ENCODE data around the gene LRP3. TPM values are rescaled to one million over a fixed set of nuclear protein-coding genes. Genes with fewer than 3 reads are reported as not detected.

Gene LRP3
- total RNA-seq, 5 donors from 2014 or later (not counting 1 experiment from before 2014, with no cell fraction given), result 0.13 to 0.55 (median 0.19) TPM; not detected in 2

DNA sequence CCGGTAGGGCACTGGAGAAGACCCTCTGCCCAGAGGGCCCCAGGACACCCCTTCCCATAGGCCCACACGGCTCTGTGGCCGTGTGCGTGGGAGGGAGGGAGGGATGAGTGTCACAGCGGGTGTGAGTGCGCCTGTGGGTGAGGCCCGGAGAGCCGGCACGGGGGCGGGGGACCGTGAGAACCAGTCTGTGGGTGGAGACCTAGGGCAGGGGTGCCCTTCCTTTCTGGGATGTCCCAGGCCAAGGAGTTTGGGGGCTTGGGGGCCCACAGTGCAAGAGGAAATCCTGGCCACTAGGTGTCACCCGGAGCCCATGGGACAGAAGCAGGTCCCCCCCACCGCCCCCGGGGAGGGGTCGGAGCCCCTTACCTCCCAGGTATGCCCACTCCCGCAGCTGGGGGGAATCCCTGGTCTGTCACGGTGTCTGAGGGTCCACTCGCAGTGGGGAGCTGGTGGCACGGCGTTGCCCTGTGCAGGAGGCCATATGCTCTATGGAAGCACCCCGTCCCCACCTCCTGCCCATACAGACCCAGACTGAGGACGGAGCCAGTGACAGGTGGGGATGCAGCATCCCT lies 47.5 kb downstream of the LRP3 start:
- peak; percentile 25 to 59 (median 47) for ATAC-seq (replicated peaks in 1 of 4)
- Mint-ChIP-seq H3K27ac (no peak overlapping the region), H3K36me3 (no peaks in the 10 kb centered on the region), H3K4me3 (no peak overlapping the region), H3K4me1 (peaks cover 0 to 4% (median 0%) of the 10 kb centered on the region in 3 donors), H3K9me3 (no peaks in the 10 kb centered on the region), H3K27me3 (peaks cover 4 to 6% of the 10 kb centered on the region in 2 donors)
- ChIA-PET POLR2A (no interaction called here), CTCF (interaction anchor here (0.5 to 1.1 kb wide), 5 partner anchors 56 to 1193 kb away, joined by 3 to 6 read pairs (median 3); no protein-coding TSS in a partner anchor)
- DNase-seq, result peak in 22 of 35 experiments; percentile 17 to 68 (median 27)
- H3K27me3 ChIP-seq (replicated peaks in 1 of 2; ENCODE audit: control insufficient read depth in 2 of 2, extremely low read depth in 1 of 2, insufficient read depth in 2 of 2, low read length in 1 of 2), result peaks cover 0 to 17% of the 10 kb centered on the region in 2 experiments
- no peaks in the 10 kb centered on the region for H3K36me3 ChIP-seq (ENCODE audit: control insufficient read depth in 2 of 2, extremely low read depth in 1 of 2, insufficient read depth in 1 of 2, low read length in 1 of 2)
- peak overlapping the region; percentile 60 for H3K27ac ChIP-seq (ENCODE audit: low read length)
- H3K9me3 ChIP-seq, result no peaks in the 10 kb centered on the region
- H3K4me3 ChIP-seq (ENCODE audit: control insufficient read depth in 1 of 2, extremely low read depth in 1 of 2, low read length in 1 of 2), result no peak overlapping the region
- WGBS (ENCODE audit: insufficient coverage), result 15% methylated on average over 9 of the region's 22 CpGs
- peaks cover 0 to 45% of the 10 kb centered on the region in 2 experiments for H3K4me1 ChIP-seq (ENCODE audit: control insufficient read depth in 1 of 2, extremely low read depth in 1 of 2, insufficient read depth in 2 of 2, low read length in 2 of 2)

- CTCF ChIA-PET, result interaction anchor here (0.7 to 1.1 kb wide), 3 partner anchors 65 to 166 kb away, joined by 3 to 6 read pairs (median 3); no protein-coding TSS in a partner anchor
- WGBS (ENCODE audit: insufficient coverage), result 86% methylated on average over 4 of the region's 10 CpGs
- ATAC-seq (replicated peaks in 1 of 4), result no peak
Measured at GRCh38 chr19:33242131-33242530, 48.0 kb downstream of the LRP3 start.

GRCh38 chr19:33242911-33243310 lies 48.8 kb downstream of the LRP3 start:
- no peaks in the 10 kb centered on the region for H3K36me3 Mint-ChIP-seq
- WGBS (ENCODE audit: insufficient coverage), result 68% methylated on average over 4 of the region's 6 CpGs
- H3K9me3 Mint-ChIP-seq, result no peaks in the 10 kb centered on the region
- no peak overlapping the region for H3K27ac ChIP-seq (ENCODE audit: low read length)
- no peak overlapping the region for H3K27ac Mint-ChIP-seq
- peaks cover 0 to 44% of the 10 kb centered on the region in 2 experiments for H3K4me1 ChIP-seq (ENCODE audit: control insufficient read depth in 1 of 2, extremely low read depth in 1 of 2, insufficient read depth in 2 of 2, low read length in 2 of 2)
- H3K4me3 ChIP-seq (ENCODE audit: control insufficient read depth in 1 of 2, extremely low read depth in 1 of 2, low read length in 1 of 2), result no peak overlapping the region
- CTCF ChIA-PET, result interaction anchor here (0.9 to 1.1 kb wide), 2 partner anchors 164 to 166 kb away, joined by 3 to 6 read pairs; no protein-coding TSS in a partner anchor
- POLR2A ChIA-PET, result no interaction called here
- H3K27me3 Mint-ChIP-seq, result peaks cover 4 to 6% of the 10 kb centered on the region in 2 donors
- no peaks in the 10 kb centered on the region for H3K9me3 ChIP-seq
- H3K27me3 ChIP-seq (replicated peaks in 1 of 2; ENCODE audit: control insufficient read depth in 2 of 2, extremely low read depth in 1 of 2, insufficient read depth in 2 of 2, low read length in 1 of 2), result peaks cover 0 to 15% of the 10 kb centered on the region in 2 experiments
- no peak overlapping the region for H3K4me3 Mint-ChIP-seq
- H3K36me3 ChIP-seq (ENCODE audit: control insufficient read depth in 2 of 2, extremely low read depth in 1 of 2, insufficient read depth in 1 of 2, low read length in 1 of 2), result no peaks in the 10 kb centered on the region
- DNase-seq (no peak), ATAC-seq (replicated peaks in 1 of 4) (no peak)
- peaks cover 0 to 4% (median 0%) of the 10 kb centered on the region in 3 donors for H3K4me1 Mint-ChIP-seq

More at GRCh38 chr19:33242131-33242530, 48.0 kb downstream of the LRP3 start:
- no peaks in the 10 kb centered on the region for H3K9me3 ChIP-seq
- Mint-ChIP-seq H3K27ac (no peak overlapping the region), H3K36me3 (no peaks in the 10 kb centered on the region), H3K27me3 (peaks cover 4 to 6% of the 10 kb centered on the region in 2 donors), H3K4me3 (no peak overlapping the region), H3K4me1 (peaks cover 0 to 4% (median 0%) of the 10 kb centered on the region in 3 donors), H3K9me3 (no peaks in the 10 kb centered on the region)
- peaks cover 0 to 44% of the 10 kb centered on the region in 2 experiments for H3K4me1 ChIP-seq (ENCODE audit: control insufficient read depth in 1 of 2, extremely low read depth in 1 of 2, insufficient read depth in 2 of 2, low read length in 2 of 2)
- no peak for DNase-seq
- no peak overlapping the region for H3K27ac ChIP-seq (ENCODE audit: low read length)
- H3K4me3 ChIP-seq (ENCODE audit: control insufficient read depth in 1 of 2, extremely low read depth in 1 of 2, low read length in 1 of 2), result no peak overlapping the region
- peaks cover 0 to 15% of the 10 kb centered on the region in 2 experiments for H3K27me3 ChIP-seq (replicated peaks in 1 of 2; ENCODE audit: control insufficient read depth in 2 of 2, extremely low read depth in 1 of 2, insufficient read depth in 2 of 2, low read length in 1 of 2)
- H3K36me3 ChIP-seq (ENCODE audit: control insufficient read depth in 2 of 2, extremely low read depth in 1 of 2, insufficient read depth in 1 of 2, low read length in 1 of 2), result no peaks in the 10 kb centered on the region
- POLR2A ChIA-PET, result no interaction called here

GRCh38 chr19:33245948-33246708 lies 52.0 kb downstream of the LRP3 start:
- Histone ChIP-seq H3K36me3 (ENCODE audit: control insufficient read depth in 2 of 2, extremely low read depth in 1 of 2, insufficient read depth in 1 of 2, low read length in 1 of 2) (no peaks in the 10 kb centered on the region), H3K4me1 (ENCODE audit: control insufficient read depth in 1 of 2, extremely low read depth in 1 of 2, insufficient read depth in 2 of 2, low read length in 2 of 2) (peaks cover 0 to 19% of the 10 kb centered on the region in 2 experiments), H3K4me3 (ENCODE audit: control insufficient read depth in 1 of 2, extremely low read depth in 1 of 2, low read length in 1 of 2) (no peak overlapping the region), H3K27ac (ENCODE audit: low read length) (no peak overlapping the region), H3K9me3 (no peaks in the 10 kb centered on the region), H3K27me3 (replicated peaks in 1 of 2; ENCODE audit: control insufficient read depth in 2 of 2, extremely low read depth in 1 of 2, insufficient read depth in 2 of 2, low read length in 1 of 2) (peaks cover 0 to 26% of the 10 kb centered on the region in 2 experiments)
- H3K27ac Mint-ChIP-seq, result no peak overlapping the region
- DNase-seq, result no peak
- peaks cover 4 to 6% of the 10 kb centered on the region in 2 donors for H3K27me3 Mint-ChIP-seq
- H3K36me3 Mint-ChIP-seq, result no peaks in the 10 kb centered on the region
- no peaks in the 10 kb centered on the region for H3K9me3 Mint-ChIP-seq
- 77% methylated on average over 6 of the region's 7 CpGs for WGBS (ENCODE audit: insufficient coverage)
- ATAC-seq (replicated peaks in 1 of 4), result no peak
- no peaks in the 10 kb centered on the region for H3K4me1 Mint-ChIP-seq
- ChIA-PET CTCF (interaction anchor here in 1 of 2 donors (0.6 kb wide), 1 partner anchor 38 kb away, joined by 3 read pairs; no protein-coding TSS in a partner anchor), POLR2A (no interaction called here)
- no peak overlapping the region for H3K4me3 Mint-ChIP-seq

DNA sequence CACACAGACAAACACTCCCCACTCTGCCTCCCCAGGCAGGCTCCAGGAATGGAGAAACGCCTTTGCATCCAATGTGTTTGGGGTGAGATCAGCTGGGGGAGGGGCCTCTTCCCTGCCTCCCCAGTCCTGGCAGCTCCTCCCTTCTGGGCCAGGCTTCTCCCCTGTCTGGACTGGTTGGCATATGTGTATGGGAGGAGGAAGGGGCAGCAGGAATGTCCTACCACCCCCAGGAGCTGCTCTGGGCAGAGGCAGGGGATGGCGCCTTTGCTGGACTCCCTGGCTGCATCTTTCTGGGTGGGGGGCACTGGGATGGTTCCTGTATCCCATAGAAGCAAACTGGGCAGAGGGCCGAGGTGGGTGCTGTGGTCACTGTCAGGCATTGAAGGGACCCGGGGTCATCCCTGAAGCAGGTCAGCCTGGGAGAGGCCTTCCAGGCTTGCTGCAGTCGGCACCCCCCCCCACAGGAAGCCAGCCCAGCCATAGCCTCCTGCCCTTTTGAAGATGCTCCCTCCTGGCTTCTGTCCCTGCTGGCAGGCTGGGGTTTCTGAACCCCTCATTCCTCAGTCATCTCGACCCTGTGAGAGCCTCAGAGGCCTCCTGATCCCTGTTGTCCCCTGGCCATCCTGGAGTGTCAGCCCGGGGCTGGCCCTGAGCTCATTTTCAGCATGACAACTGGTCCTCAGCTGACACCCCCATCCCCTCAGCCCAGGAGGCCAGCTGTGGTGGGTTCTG lies 52.7 kb downstream of the LRP3 start:
- 78% methylated on average over 6 of the region's 7 CpGs for WGBS (ENCODE audit: insufficient coverage)
- H3K9me3 Mint-ChIP-seq, result no peaks in the 10 kb centered on the region
- CTCF ChIA-PET, result no interaction called here
- no peaks in the 10 kb centered on the region for H3K4me1 Mint-ChIP-seq
- Histone ChIP-seq H3K4me1 (ENCODE audit: control insufficient read depth in 1 of 2, extremely low read depth in 1 of 2, insufficient read depth in 2 of 2, low read length in 2 of 2) (peaks cover 0 to 11% of the 10 kb centered on the region in 2 experiments), H3K36me3 (ENCODE audit: control insufficient read depth in 2 of 2, extremely low read depth in 1 of 2, insufficient read depth in 1 of 2, low read length in 1 of 2) (no peaks in the 10 kb centered on the region), H3K27ac (ENCODE audit: low read length) (no peak overlapping the region), H3K27me3 (replicated peaks in 1 of 2; ENCODE audit: control insufficient read depth in 2 of 2, extremely low read depth in 1 of 2, insufficient read depth in 2 of 2, low read length in 1 of 2) (peaks cover 0 to 23% of the 10 kb centered on the region in 2 experiments), H3K4me3 (ENCODE audit: control insufficient read depth in 1 of 2, extremely low read depth in 1 of 2, low read length in 1 of 2) (no peak overlapping the region), H3K9me3 (no peaks in the 10 kb centered on the region)
- no peak overlapping the region for H3K4me3 Mint-ChIP-seq
- H3K27ac Mint-ChIP-seq, result no peak overlapping the region
- POLR2A ChIA-PET, result no interaction called here
- no peaks in the 10 kb centered on the region for H3K36me3 Mint-ChIP-seq
- H3K27me3 Mint-ChIP-seq, result peaks cover 4 to 6% of the 10 kb centered on the region in 2 donors
- ATAC-seq (replicated peaks in 1 of 4), result no peak
- DNase-seq, result no peak

DNA sequence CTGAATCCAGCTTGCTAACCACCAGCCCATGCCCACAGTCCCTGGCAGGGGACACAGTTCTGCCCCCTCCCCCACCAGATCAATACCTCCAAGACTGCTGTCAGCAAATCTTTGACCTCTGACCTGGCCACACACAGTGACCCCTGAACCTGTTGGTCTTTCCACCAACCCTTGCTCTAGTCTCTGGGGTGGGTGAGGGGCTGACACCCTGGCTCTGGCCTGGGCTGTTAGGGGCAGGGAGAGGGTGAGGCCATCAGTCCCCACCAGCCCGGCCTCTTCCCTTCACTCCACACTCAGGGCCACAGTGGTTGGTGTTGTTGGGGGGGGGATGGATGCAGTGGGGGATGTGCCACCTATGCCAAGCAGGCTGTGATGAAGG lies 53.3 kb downstream of the LRP3 start:
- no peak overlapping the region for H3K4me3 Mint-ChIP-seq
- ATAC-seq (replicated peaks in 1 of 4) (no peak), DNase-seq (no peak)
- WGBS (ENCODE audit: insufficient coverage), result no CpG with 5 or more reads among the region's 1 CpG
- no peaks in the 10 kb centered on the region for H3K4me1 Mint-ChIP-seq
- H3K36me3 ChIP-seq (ENCODE audit: control insufficient read depth in 2 of 2, extremely low read depth in 1 of 2, insufficient read depth in 1 of 2, low read length in 1 of 2), result no peaks in the 10 kb centered on the region
- no peak overlapping the region for H3K4me3 ChIP-seq (ENCODE audit: control insufficient read depth in 1 of 2, extremely low read depth in 1 of 2, low read length in 1 of 2)
- ChIA-PET CTCF (no interaction called here), POLR2A (no interaction called here)
- H3K4me1 ChIP-seq (ENCODE audit: control insufficient read depth in 1 of 2, extremely low read depth in 1 of 2, insufficient read depth in 2 of 2, low read length in 2 of 2), result peaks cover 0 to 6% of the 10 kb centered on the region in 2 experiments
- H3K27ac Mint-ChIP-seq, result no peak overlapping the region
- peaks cover 0 to 24% of the 10 kb centered on the region in 2 experiments for H3K27me3 ChIP-seq (replicated peaks in 1 of 2; ENCODE audit: control insufficient read depth in 2 of 2, extremely low read depth in 1 of 2, insufficient read depth in 2 of 2, low read length in 1 of 2)
- H3K9me3 ChIP-seq, result no peaks in the 10 kb centered on the region
- H3K27me3 Mint-ChIP-seq, result peaks cover 4 to 6% of the 10 kb centered on the region in 2 donors
- H3K27ac ChIP-seq (ENCODE audit: low read length), result no peak overlapping the region
- H3K9me3 Mint-ChIP-seq, result no peaks in the 10 kb centered on the region
- H3K36me3 Mint-ChIP-seq, result no peaks in the 10 kb centered on the region

Measured in T-cell (primary cell).